Esophagus muscularis mucosa (tissue), 4 donors: ENCODE measurements around the gene C2CD4D. TPM values are rescaled to one million over a fixed set of nuclear protein-coding genes. Genes with fewer than 3 reads are reported as not detected.

Experiments
- DNase-seq: peaks from one replicate; pipeline ENCODE4 v3.0.0-alpha.2; 2017; ENCODE audit errors: extremely low spot score
- H3K27ac ChIP-seq, 4 donors: fragments of 200-600 bp; sonication (generic); replicated peaks in 1 of 4; 1 replicate in 3 of 4; 2 replicates in 1 of 4; pipeline ENCODE4 v1.5.1; 2016 to 2019; ENCODE audit warnings: mild to moderate bottlenecking in 1 of 4
- H3K27me3 ChIP-seq, 4 donors: fragments of 200-600 bp; sonication (generic); one replicate each; pipeline versions ENCODE4 v1.5.1 to v1.6.0; 2016 to 2019
- H3K36me3 ChIP-seq, 4 donors: fragments of 200-600 bp; sonication (generic); one replicate each; pipeline ENCODE4 v1.5.1; 2016 to 2019
- H3K4me1 ChIP-seq, 4 donors: fragments of 200-600 bp; sonication (generic); one replicate each; pipeline ENCODE4 v1.5.1; 2016 to 2019
- H3K4me3 ChIP-seq, 4 donors: fragments of 200-600 bp; sonication (generic); 1 replicate in 2 of 4; 2 replicates in 2 of 4; pipeline ENCODE4 v1.5.1; 2016 to 2019; ENCODE audit warnings: mild to moderate bottlenecking in 4 of 4, moderate library complexity in 1 of 4
- H3K9me3 ChIP-seq, 4 donors: fragments of 200-600 bp; sonication (generic); 1 replicate in 3 of 4; 2 replicates in 1 of 4; pipeline ENCODE4 v1.5.1; 2016 to 2019
- CTCF ChIP-seq, 3 experiments: fragments of 200-600 bp in 2 of 3; fragments of 450-650 bp in 1 of 3; sonication (generic) in 2 of 3; IDR thresholded peaks; one replicate each; pipeline ENCODE4 v1.5.1; 2017 to 2019; ENCODE audit warnings: antibody characterized with exemption in 3 of 3, mild to moderate bottlenecking in 2 of 3, moderate library complexity in 1 of 3
- EP300 ChIP-seq: sonication (generic); formaldehyde crosslinking; IDR thresholded peaks from one replicate; pipeline ENCODE4 v1.6.1; 2017; ENCODE audit warnings: antibody characterized with exemption
- POLR2A ChIP-seq: fragments of 450-650 bp; IDR thresholded peaks from one replicate; pipeline ENCODE4 v1.6.1; 2017; ENCODE audit warnings: antibody characterized with exemption, moderate library complexity, mild to moderate bottlenecking, low read depth
- POLR2AphosphoS5 ChIP-seq, 2 donors: sonication (generic); formaldehyde crosslinking; IDR thresholded peaks; one replicate each; pipeline ENCODE4 v1.6.1; 2017; ENCODE audit warnings: antibody characterized with exemption in 2 of 2
- WGBS: methylation state at CpG from one replicate; pipeline ENCODE4 v1.1.5; 2018; 5-methylcytosine and 5-hydroxymethylcytosine counted together
- intact Hi-C: fragments of 100-400 bp; cut with DNase I; formaldehyde crosslinking; loops from one replicate; pipeline ENCODE4 v1.15.1; 2023
- total RNA-seq, 4 donors: library from RNA; depleted of rRNA; stranded (reverse); fragments of >200 nt; gene quantifications; one replicate each; pipeline versions ENCODE4 v1.1.0 to v1.2.1, GENCODE V29; 2016

The C2CD4D gene
- total RNA-seq, 4 donors from 2014 or later: not detected

GRCh38 chr1:151864411-151864810 is 24.8 kb upstream of the C2CD4D start:
- Histone ChIP-seq H3K4me1 (no peaks in the 10 kb centered on the region), H3K36me3 (no peaks in the 10 kb centered on the region), H3K27me3 (peaks cover 0 to 14% (median 0%) of the 10 kb centered on the region in 4 donors), H3K27ac (no peak overlapping the region), H3K9me3 (no peaks in the 10 kb centered on the region), H3K4me3 (no peak overlapping the region)
- 44% methylated on average over 2 of the region's 2 CpGs for WGBS
- intact Hi-C loops: no loop called here
- peak; percentile 68 for DNase-seq
- no peak for TF ChIP-seq POLR2AphosphoS5 (IDR thresholded peaks at IDR 0.05)

- Histone ChIP-seq H3K36me3 (no peaks in the 10 kb centered on the region), H3K4me3 (no peak overlapping the region), H3K27me3 (peaks cover 0 to 14% (median 0%) of the 10 kb centered on the region in 4 donors), H3K4me1 (no peaks in the 10 kb centered on the region), H3K9me3 (no peaks in the 10 kb centered on the region), H3K27ac (no peak overlapping the region)
- DNase-seq: peak; percentile 53
- TF ChIP-seq POLR2AphosphoS5 (IDR thresholded peaks at IDR 0.05): no peak
- no peak for TF ChIP-seq EP300
- no peak for TF ChIP-seq CTCF (IDR thresholded peaks at IDR 0.05)
- TF ChIP-seq POLR2A: no peak
- intact Hi-C loops: no loop called here
Measured at GRCh38 chr1:151862604-151863003, 23.0 kb upstream of the C2CD4D start.

GRCh38 chr1:151860504-151861187 is 21.0 kb upstream of the C2CD4D start:
- TF ChIP-seq POLR2A: no peak
- no peak for TF ChIP-seq EP300
- TF ChIP-seq POLR2AphosphoS5 (IDR thresholded peaks at IDR 0.05): no peak
- TF ChIP-seq CTCF (IDR thresholded peaks at IDR 0.05): no peak
- WGBS: 74% methylated on average over 7 of the region's 7 CpGs

GRCh38 chr1:151859891-151860293 is 20.3 kb upstream of the C2CD4D start:
- 82% methylated on average over 6 of the region's 6 CpGs for WGBS
- TF ChIP-seq CTCF (IDR thresholded peaks at IDR 0.05) (no peak), POLR2AphosphoS5 (IDR thresholded peaks at IDR 0.05) (no peak), EP300 (no peak), POLR2A (no peak)
- Histone ChIP-seq H3K4me3 (no peak overlapping the region), H3K4me1 (no peaks in the 10 kb centered on the region), H3K27ac (no peak overlapping the region), H3K36me3 (no peaks in the 10 kb centered on the region), H3K9me3 (no peaks in the 10 kb centered on the region), H3K27me3 (peaks cover 0 to 9% (median 0%) of the 10 kb centered on the region in 4 donors)
- no peak for DNase-seq
- intact Hi-C loops: no loop called here

More at GRCh38 chr1:151860504-151861187, 21.0 kb upstream of the C2CD4D start:
- Histone ChIP-seq H3K36me3 (no peaks in the 10 kb centered on the region), H3K9me3 (no peaks in the 10 kb centered on the region), H3K27ac (no peak overlapping the region), H3K4me1 (no peaks in the 10 kb centered on the region), H3K4me3 (no peak overlapping the region), H3K27me3 (peaks cover 0 to 14% (median 0%) of the 10 kb centered on the region in 4 donors)
- intact Hi-C loops: no loop called here
- DNase-seq: peak; percentile 60

GRCh38 chr1:151858886-151859665 is 19.5 kb upstream of the C2CD4D start:
- Histone ChIP-seq H3K27me3 (peaks cover 0 to 5% (median 0%) of the 10 kb centered on the region in 4 donors), H3K27ac (no peak overlapping the region), H3K4me3 (no peak overlapping the region), H3K36me3 (no peaks in the 10 kb centered on the region), H3K4me1 (no peaks in the 10 kb centered on the region), H3K9me3 (no peaks in the 10 kb centered on the region)
- 91% methylated on average over 6 of the region's 6 CpGs for WGBS
- no peak for DNase-seq
- intact Hi-C loops: no loop called here
- TF ChIP-seq EP300 (no peak), CTCF (IDR thresholded peaks at IDR 0.05) (no peak), POLR2A (no peak), POLR2AphosphoS5 (IDR thresholded peaks at IDR 0.05) (no peak)
